H1 (cell line): Measurements from ENCODE around the gene ZNF311. TPM values are rescaled to one million over a fixed set of nuclear protein-coding genes. Genes with fewer than 3 reads are reported as not detected.
"Not testable (repeated sequence)": the region's sequence is repeated elsewhere in the genome, so short reads cannot be mapped to it uniquely, and the experiment has no call there.

Experiments
- CTCF ChIA-PET: fragments of 300-600 bp; sonication (Branson Sonifier 250); formaldehyde crosslinking; loops from one replicate; lab custom pipeline; 2021; ENCODE audit not compliant: partially characterized antibody; lab: Charles Lee
- POLR2A ChIA-PET: fragments of 300-600 bp; sonication (Branson Sonifier 250); formaldehyde crosslinking; loops from one replicate; lab custom pipeline; 2021; ENCODE audit warnings: inconsistent platforms; ENCODE audit not compliant: partially characterized antibody; lab: Charles Lee
- DNase-seq, 2 experiments: peaks; one replicate each; pipeline versions ENCODE4 v3.0.0 to v3.0.0-alpha.2; 2010 to 2022; ENCODE audit warnings: low spot score in 2 of 2, low read depth in 1 of 2, mixed read lengths in 1 of 2
- FAIRE-seq: peaks from 2 replicates; lab custom pipeline; 2011; peaks lifted over from hg19 to GRCh38; lab: Jason Lieb, UNC
- H2AFZ ChIP-seq: 2 replicates; pipeline ENCODE4 v1.8.1; 2012; ENCODE audit warnings: low read length, inconsistent platforms
- H2AK5ac ChIP-seq: 2 replicates; pipeline ENCODE4 v1.6.1; 2013; ENCODE audit warnings: low read depth, low read length
- H2BK120ac ChIP-seq: replicated peaks from 2 replicates; pipeline ENCODE3; 2013; ENCODE audit warnings: low read depth, low read length, inconsistent platforms
- H2BK12ac ChIP-seq: 2 replicates; pipeline ENCODE4 v1.6.1; 2013; ENCODE audit warnings: low read depth, low read length
- H2BK15ac ChIP-seq: 2 replicates; pipeline ENCODE4 v1.6.1; 2013; ENCODE audit warnings: low read length
- H2BK20ac ChIP-seq: 2 replicates; pipeline ENCODE4 v1.6.1; 2013; ENCODE audit warnings: low read length
- H2BK5ac ChIP-seq: 2 replicates; pipeline ENCODE4 v1.6.1; 2013; ENCODE audit warnings: low read depth, low read length
- H3K14ac ChIP-seq: 2 replicates; pipeline ENCODE4 v1.6.1; 2013; ENCODE audit warnings: inconsistent platforms; ENCODE audit not compliant: insufficient read length
- H3K18ac ChIP-seq: 2 replicates; pipeline ENCODE4 v1.6.1; 2013; ENCODE audit warnings: low read length; ENCODE audit errors: extremely low read depth
- H3K23ac ChIP-seq: 2 replicates; pipeline ENCODE4 v1.6.1; 2013; ENCODE audit warnings: inconsistent platforms; ENCODE audit not compliant: insufficient read length
- H3K23me2 ChIP-seq: 2 replicates; pipeline ENCODE4 v1.6.1; 2013; ENCODE audit warnings: low read depth, low read length
- H3K27ac ChIP-seq: 2 replicates; pipeline ENCODE4 v1.6.1; 2011; ENCODE audit warnings: low read depth, low read length, inconsistent platforms
- H3K27me3 ChIP-seq, 4 experiments: replicated peaks in 1 of 4; 1 replicate in 1 of 4; 2 replicates in 3 of 4; pipeline versions ENCODE4 v1.6.1 to v1.8.1; 2011 to 2013; ENCODE audit warnings: low read length in 3 of 4, mild to moderate bottlenecking in 3 of 4, inconsistent platforms in 2 of 4, mixed read lengths in 2 of 4, moderate library complexity in 1 of 4; ENCODE audit not compliant: control insufficient read depth in 3 of 4, insufficient read depth in 3 of 4; ENCODE audit errors: extremely low read depth in 1 of 4
- H3K36me3 ChIP-seq, 4 experiments: 2 replicates each; pipeline versions ENCODE4 v1.6.1 to v1.8.1; 2011 to 2013; ENCODE audit warnings: mild to moderate bottlenecking in 4 of 4, low read length in 3 of 4, moderate library complexity in 2 of 4, control low read depth in 1 of 4, inconsistent platforms in 1 of 4; ENCODE audit not compliant: insufficient read depth in 4 of 4, control insufficient read depth in 2 of 4
- H3K4ac ChIP-seq: replicated peaks from 2 replicates; pipeline ENCODE3; 2013; ENCODE audit warnings: low read length, low read depth, mixed read lengths, inconsistent platforms; ENCODE audit not compliant: insufficient read length
- H3K4me1 ChIP-seq, 4 experiments: replicated peaks in 1 of 4; 1 replicate in 1 of 4; 2 replicates in 3 of 4; pipeline versions ENCODE4 v1.6.1 to v1.8.1; 2011 to 2013; ENCODE audit warnings: low read length in 3 of 4, inconsistent platforms in 2 of 4, mixed read lengths in 1 of 4; ENCODE audit not compliant: insufficient read depth in 4 of 4, control insufficient read depth in 3 of 4
- H3K4me2 ChIP-seq, 2 experiments: 2 replicates each; pipeline versions ENCODE4 v1.6.1 to v1.8.1; 2011 to 2013; ENCODE audit warnings: low read depth in 2 of 2, low read length in 2 of 2, control low read depth in 1 of 2, inconsistent platforms in 1 of 2, mild to moderate bottlenecking in 1 of 2; ENCODE audit not compliant: insufficient read depth in 1 of 2
- H3K4me3 ChIP-seq, 4 experiments: fragments of 200-600, 300-600 bp in 1 of 4; sonication (generic), shearing (Covaris generic), sonication (Bioruptor Twin) in 1 of 4; 2 replicates each; pipeline versions ENCODE4 v1.5.1 to v1.8.1; 2011 to 2016; ENCODE audit warnings: low read length in 4 of 4, low read depth in 3 of 4, control low read depth in 2 of 4, inconsistent platforms in 2 of 4, mild to moderate bottlenecking in 2 of 4, mixed read lengths in 1 of 4, moderate library complexity in 1 of 4; ENCODE audit not compliant: insufficient read depth in 2 of 4; ENCODE audit errors: extremely low read depth in 1 of 4
- H3K56ac ChIP-seq: replicated peaks from 2 replicates; pipeline ENCODE3; 2013; ENCODE audit warnings: low read depth, mild to moderate bottlenecking, mixed read lengths, low read length, inconsistent platforms; ENCODE audit not compliant: insufficient read length
- H3K79me1 ChIP-seq: 2 replicates; pipeline ENCODE4 v1.6.1; 2013; ENCODE audit warnings: low read depth, low read length, control low read depth
- H3K79me2 ChIP-seq, 2 experiments: 2 replicates each; pipeline versions ENCODE4 v1.6.1 to v1.8.1; 2012 to 2013; ENCODE audit warnings: low read length in 2 of 2, mild to moderate bottlenecking in 2 of 2, inconsistent platforms in 1 of 2; ENCODE audit not compliant: insufficient read depth in 2 of 2, control insufficient read depth in 1 of 2
- H3K9ac ChIP-seq, 4 experiments: replicated peaks in 1 of 4; 1 replicate in 1 of 4; 2 replicates in 3 of 4; pipeline versions ENCODE4 v1.6.1 to v1.8.1; 2011 to 2013; ENCODE audit warnings: low read depth in 3 of 4, low read length in 3 of 4, control low read depth in 2 of 4, mild to moderate bottlenecking in 2 of 4, moderate library complexity in 2 of 4, inconsistent platforms in 1 of 4; ENCODE audit errors: extremely low read depth in 1 of 4
- H3K9me3 ChIP-seq, 2 experiments: 2 replicates each; pipeline versions ENCODE4 v1.6.1 to v1.8.1; 2012 to 2013; ENCODE audit warnings: mild to moderate bottlenecking in 2 of 2, moderate library complexity in 2 of 2, control low read depth in 1 of 2, inconsistent platforms in 1 of 2, low read depth in 1 of 2, low read length in 1 of 2, mixed read lengths in 1 of 2; ENCODE audit not compliant: insufficient read depth in 2 of 2
- H4K20me1 ChIP-seq, 2 experiments: replicated peaks in 1 of 2; 2 replicates each; pipeline versions ENCODE3 to v1.8.1; 2011 to 2013; ENCODE audit warnings: inconsistent platforms in 2 of 2, low read length in 2 of 2, mild to moderate bottlenecking in 1 of 2; ENCODE audit not compliant: insufficient read depth in 2 of 2, control insufficient read depth in 1 of 2
- H4K5ac ChIP-seq: 2 replicates; pipeline ENCODE4 v1.6.1; 2013; ENCODE audit warnings: low read length, low read depth, mixed read lengths, inconsistent platforms; ENCODE audit not compliant: insufficient read length
- H4K8ac ChIP-seq: 2 replicates; pipeline ENCODE4 v1.8.0; 2013; ENCODE audit warnings: mild to moderate bottlenecking, moderate library complexity, low read length, inconsistent platforms; ENCODE audit not compliant: insufficient read depth; ENCODE audit errors: extremely low read depth
- H4K91ac ChIP-seq: replicated peaks from 2 replicates; pipeline ENCODE3; 2013; ENCODE audit warnings: low read length, mixed read lengths, inconsistent platforms; ENCODE audit not compliant: insufficient read length
- ASH2L ChIP-seq: fragments of 200-600, 300-600 bp; sonication (generic); IDR thresholded peaks from one replicate; pipeline ENCODE4 v1.7.1; 2017; ENCODE audit warnings: low read length
- HDAC6 ChIP-seq: IDR thresholded peaks from one replicate; pipeline ENCODE4 v1.7.1; 2012; ENCODE audit warnings: low read depth, mild to moderate bottlenecking, inconsistent platforms, low read length, moderate library complexity
- KDM5A ChIP-seq: fragments of 200-600 bp; IDR thresholded peaks from 2 replicates; pipeline ENCODE4 v1.7.1; 2012; ENCODE audit warnings: mild to moderate bottlenecking, low read length, inconsistent platforms, mixed read lengths
- NANOG ChIP-seq: IDR thresholded peaks from 2 replicates; pipeline ENCODE4 v1.6.1; 2011; ENCODE audit warnings: low read length, low read depth, mild to moderate bottlenecking, inconsistent platforms; ENCODE audit not compliant: insufficient read depth, poor library complexity, severe bottlenecking
- RXRA ChIP-seq: IDR thresholded peaks from 2 replicates; pipeline ENCODE4 v1.6.1; 2011; ENCODE audit warnings: low read depth, mild to moderate bottlenecking, low read length, moderate library complexity; ENCODE audit not compliant: insufficient read depth
- SAP30 ChIP-seq: fragments of 300-600 bp; sonication (generic); IDR thresholded peaks from 2 replicates; pipeline ENCODE4 v1.7.1; 2012; ENCODE audit warnings: low read length, moderate library complexity, mild to moderate bottlenecking, inconsistent platforms; ENCODE audit not compliant: insufficient read depth, insufficient replicate concordance
- SIX5 ChIP-seq: IDR thresholded peaks from 2 replicates; pipeline ENCODE4 v1.6.1; 2011; ENCODE audit warnings: mild to moderate bottlenecking, low read depth, low read length
- SUZ12 ChIP-seq: fragments of 200-600 bp; sonication (generic); IDR thresholded peaks from 2 replicates; pipeline ENCODE4 v1.6.1; 2012; ENCODE audit warnings: mild to moderate bottlenecking, inconsistent platforms, low read length, moderate library complexity, mixed read lengths
- TEAD4 ChIP-seq: IDR thresholded peaks from 2 replicates; pipeline ENCODE4 v1.6.1; 2012; ENCODE audit warnings: low read depth, low read length, inconsistent platforms, mixed read lengths
- WGBS, 2 experiments: shearing (Covaris generic) in 1 of 2; methylation state at CpG; one replicate each; pipeline versions ENCODE4 v1.1.6 to v1.1.7; 2013 to 2015; ENCODE audit warnings: low lambda C conversion rate in 2 of 2, mixed read lengths in 2 of 2, inconsistent platforms in 1 of 2, low coverage in 1 of 2, missing lambda C conversion rate in 1 of 2; ENCODE audit not compliant: insufficient replicate concordance in 2 of 2, insufficient coverage in 1 of 2, insufficient read length in 1 of 2; ENCODE audit errors: extremely low coverage in 1 of 2, missing lambda C conversion rate in 1 of 2; 5-methylcytosine and 5-hydroxymethylcytosine counted together
- polyA plus RNA-seq, 7 experiments: library from polyadenylated mRNA; depleted of rRNA in 3 of 7; stranded (reverse) in 5 of 7; unstranded in 2 of 7; fragments of >200 nt in 5 of 7; fragments of 200-250 nt in 2 of 7; gene quantifications; 1 replicate in 5 of 7; 2 replicates in 1 of 7; 4 replicates in 1 of 7; pipeline versions ENCODE4 v1.2.1 to v1.2.3, GENCODE V29; 2011 to 2013; ENCODE audit warnings: missing spikeins in 2 of 7, mixed read lengths in 2 of 7
- total RNA-seq: library from RNA; stranded (reverse); fragmentation: NEBNext Ultra II Directional; extraction: Animal tissue kit (Norgen Biotek cat#: 25700); gene quantifications from 2 replicates; pipeline ENCODE4 v1.2.1, GENCODE V29; 2021

ZNF311 gene
- total and polyA plus RNA-seq, 2 of the 8 experiments (the other 6 are each of a cell fraction or from before 2014, with no cell fraction given) = 1.9 to 4.2 TPM

GRCh38 chr6:28960846-28961500 lies 44.1 kb downstream of the ZNF311 start (continued):
- TF ChIP-seq NANOG (no peak), SUZ12 (no peak), HDAC6 (no peak), ASH2L (no peak), SIX5 (no peak), SAP30 (no peak), KDM5A (no peak), RXRA (no peak), TEAD4 (no peak)

- H4K8ac ChIP-seq, H4K91ac ChIP-seq, H2AFZ ChIP-seq, H3K4ac ChIP-seq, H4K20me1 ChIP-seq, H3K23me2 ChIP-seq, H4K5ac ChIP-seq, H2BK15ac ChIP-seq, H3K79me2 ChIP-seq, H3K4me2 ChIP-seq, H3K23ac ChIP-seq, H3K9me3 ChIP-seq, H3K79me1 ChIP-seq, H3K27me3 ChIP-seq, H2BK12ac ChIP-seq, H2AK5ac ChIP-seq, H3K14ac ChIP-seq, FAIRE-seq, H3K4me3 ChIP-seq, DNase-seq, H2BK120ac ChIP-seq, H3K4me1 ChIP-seq, H3K9ac ChIP-seq, H3K27ac ChIP-seq, H3K56ac ChIP-seq, H3K36me3 ChIP-seq, H2BK5ac ChIP-seq, H3K18ac ChIP-seq, H2BK20ac ChIP-seq: not testable (repeated sequence)
- 91% methylated on average over 13 of the region's 13 CpGs; no CpG with 5 or more reads in 1 of the 2 experiments for WGBS, 2 experiments
- ChIA-PET CTCF (interaction anchor here (0.7 to 2.4 kb wide), 6 partner anchors 10 to 257 kb away, joined by 3 to 8 read pairs (median 3); no protein-coding TSS in a partner anchor), POLR2A (interaction anchor here (0.6 to 1.6 kb wide), 3 partner anchors 18 to 145 kb away, joined by 3 to 5 read pairs (median 5); no protein-coding TSS in a partner anchor)
These were observed 46.4 kb downstream of the ZNF311 start for GRCh38 chr6:28958561-28959243.
